ENCODE measurements around the gene PRR35. TPM values are rescaled to one million over a fixed set of nuclear protein-coding genes. Genes with fewer than 3 reads are reported as not detected.

PRR35 gene
- total RNA-seq, 1 experiment from 2014 or later = not detected

DNA sequence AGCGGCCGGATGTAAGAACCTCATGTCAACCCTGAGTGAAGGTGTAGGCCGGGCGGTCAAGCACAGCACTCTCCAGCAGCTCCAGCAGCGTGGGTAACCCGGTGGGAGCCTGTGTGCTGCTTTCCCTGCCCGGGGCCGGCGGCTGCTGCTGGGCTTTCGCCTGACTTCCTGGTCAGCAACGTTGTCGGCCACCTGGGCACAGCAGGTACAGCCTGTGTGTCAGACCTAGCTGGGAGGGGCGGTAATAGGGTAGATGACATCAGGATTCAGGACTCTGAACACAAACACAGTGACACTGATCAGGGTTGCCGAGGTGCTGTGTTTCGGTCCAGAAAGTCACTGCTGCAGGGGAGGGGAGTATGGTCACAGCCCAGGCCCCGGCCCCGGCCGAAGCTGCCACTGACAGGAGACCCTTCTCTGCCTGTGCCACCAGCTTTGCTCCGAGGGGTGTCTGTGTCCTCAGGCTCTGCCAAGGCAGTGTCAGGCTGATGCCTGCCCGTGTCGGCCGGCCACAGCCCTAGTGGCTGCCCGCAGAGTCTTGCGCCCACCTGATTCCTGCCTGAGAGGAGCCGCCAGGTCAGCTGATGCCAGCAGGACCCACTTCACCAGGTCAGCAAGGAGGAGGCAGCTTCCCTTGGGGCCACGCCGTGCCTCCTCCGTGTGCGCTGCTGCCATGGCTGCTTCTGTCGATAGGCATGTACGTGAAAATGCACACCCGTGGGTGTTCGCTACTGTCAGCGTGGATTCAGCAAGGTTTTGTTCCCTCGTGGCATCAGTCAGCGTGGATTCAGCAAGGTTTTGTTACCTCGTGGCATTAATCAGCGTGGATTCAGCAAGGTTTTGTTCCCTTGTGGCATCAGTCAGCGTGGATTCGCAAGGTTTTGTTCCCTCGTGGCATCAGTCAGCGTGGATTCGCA lies 38.9 kb downstream of the PRR35 start:
- H3K4me1 ChIP-seq (ENCODE audit: insufficient read depth, low read length) = no peaks in the 10 kb centered on the region
- no peak for DNase-seq
- TF ChIP-seq EZH2phosphoT487 (IDR thresholded peaks at IDR 0.05; ENCODE audit: borderline replicate concordance, low read length) (no peak), EZH2 (IDR thresholded peaks at IDR 0.05; ENCODE audit: low read length, unreplicated experiment) (no peak)
- TF ChIP-seq, protein P1, sequence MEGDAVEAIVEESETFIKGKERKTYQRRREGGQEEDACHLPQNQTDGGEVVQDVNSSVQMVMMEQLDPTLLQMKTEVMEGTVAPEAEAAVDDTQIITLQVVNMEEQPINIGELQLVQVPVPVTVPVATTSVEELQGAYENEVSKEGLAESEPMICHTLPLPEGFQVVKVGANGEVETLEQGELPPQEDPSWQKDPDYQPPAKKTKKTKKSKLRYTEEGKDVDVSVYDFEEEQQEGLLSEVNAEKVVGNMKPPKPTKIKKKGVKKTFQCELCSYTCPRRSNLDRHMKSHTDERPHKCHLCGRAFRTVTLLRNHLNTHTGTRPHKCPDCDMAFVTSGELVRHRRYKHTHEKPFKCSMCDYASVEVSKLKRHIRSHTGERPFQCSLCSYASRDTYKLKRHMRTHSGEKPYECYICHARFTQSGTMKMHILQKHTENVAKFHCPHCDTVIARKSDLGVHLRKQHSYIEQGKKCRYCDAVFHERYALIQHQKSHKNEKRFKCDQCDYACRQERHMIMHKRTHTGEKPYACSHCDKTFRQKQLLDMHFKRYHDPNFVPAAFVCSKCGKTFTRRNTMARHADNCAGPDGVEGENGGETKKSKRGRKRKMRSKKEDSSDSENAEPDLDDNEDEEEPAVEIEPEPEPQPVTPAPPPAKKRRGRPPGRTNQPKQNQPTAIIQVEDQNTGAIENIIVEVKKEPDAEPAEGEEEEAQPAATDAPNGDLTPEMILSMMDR (conservative IDR thresholded peaks at IDR 0.05; ENCODE audit: low read depth, low read length) = no peak
- no peak overlapping the region for H3K4me3 ChIP-seq (ENCODE audit: low read length)
- no peak overlapping the region for H2AFZ ChIP-seq (ENCODE audit: low read length)
- CTCF ChIA-PET = no interaction called here
- no peaks in the 10 kb centered on the region for H3F3A ChIP-seq (ENCODE audit: low read length, unreplicated experiment)
- POLR2A ChIA-PET (ENCODE audit: unreplicated experiment) = no interaction called here
- 0 out of 2 replicates have a peak, but pooled peaks cover under 1% of the 10 kb centered on the region for H4K20me1 ChIP-seq (ENCODE audit: low read length)
- H3K9me3 ChIP-seq (ENCODE audit: low read length) = no peaks in the 10 kb centered on the region
- H3K4me2 ChIP-seq (ENCODE audit: low read length) = no peak overlapping the region
- intact Hi-C loops (cut with micrococcal nuclease) = no loop called here
- no peak overlapping the region for H3K9ac ChIP-seq (ENCODE audit: low read length)
- no peak for ATAC-seq
- H3K9me2 ChIP-seq (replicated peaks; ENCODE audit: low read length) = no peaks in the 10 kb centered on the region
- H3K27me3 ChIP-seq (ENCODE audit: low read length) = no peaks in the 10 kb centered on the region
- no peak overlapping the region for H3K27ac ChIP-seq (ENCODE audit: low read length)
- H3K36me3 ChIP-seq (ENCODE audit: low read depth, low read length) = no peaks in the 10 kb centered on the region
- peaks cover 25% of the 10 kb centered on the region for H3K79me2 ChIP-seq (ENCODE audit: low read length)
- BruUV-seq (replicated peaks) = no TSS peak

DNA sequence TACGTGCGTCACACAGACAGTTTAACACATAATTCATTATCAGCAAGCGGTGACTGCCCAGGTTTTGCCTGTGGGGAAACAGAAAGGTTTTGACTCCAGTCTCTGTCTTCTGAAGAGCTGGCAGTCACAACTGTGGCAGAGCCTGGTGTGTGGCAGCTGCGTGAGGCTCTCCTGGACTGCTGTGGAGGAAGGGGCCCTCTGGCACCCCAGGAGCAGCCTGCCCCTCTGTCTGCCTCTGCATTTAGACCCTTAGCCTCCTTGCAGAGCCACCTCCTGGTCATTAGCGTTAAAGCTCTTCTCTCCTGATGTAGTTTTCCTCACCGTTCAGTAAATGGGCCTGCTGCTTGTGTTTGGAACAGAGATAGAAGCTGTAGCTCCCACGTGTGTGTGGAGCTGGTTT lies 40.6 kb downstream of the PRR35 start:
- BruUV-seq (replicated peaks) = no TSS peak
- POLR2A ChIA-PET (ENCODE audit: unreplicated experiment) = no interaction called here

More for the DNA sequence above, 40.6 kb downstream of the PRR35 start:
- ATAC-seq = peak; percentile 46; the same call in 1 of the 2 replicates
- no peak overlapping the region for H3K4me3 ChIP-seq (ENCODE audit: low read length)
- H4K20me1 ChIP-seq (ENCODE audit: low read length) = no peaks in the 10 kb centered on the region
- H3K27ac ChIP-seq (ENCODE audit: low read length) = no peak overlapping the region
- H3K9me2 ChIP-seq (replicated peaks; ENCODE audit: low read length) = no peaks in the 10 kb centered on the region
- DNase-seq = no peak
- H3K9me3 ChIP-seq (ENCODE audit: low read length) = no peaks in the 10 kb centered on the region
- H3K4me1 ChIP-seq (ENCODE audit: insufficient read depth, low read length) = no peaks in the 10 kb centered on the region
- peaks cover 28% of the 10 kb centered on the region; the same call in 1 of the 2 replicates for H3K79me2 ChIP-seq (ENCODE audit: low read length)
- no peak overlapping the region for H2AFZ ChIP-seq (ENCODE audit: low read length)
- TF ChIP-seq, protein P1 (conservative IDR thresholded peaks at IDR 0.05; ENCODE audit: low read depth, low read length) = peak; percentile 38; the same call in 1 of the 2 replicates
- TF ChIP-seq EZH2 (IDR thresholded peaks at IDR 0.05; ENCODE audit: low read length, unreplicated experiment) = no peak
- no peak overlapping the region for H3K4me2 ChIP-seq (ENCODE audit: low read length)
- no peak overlapping the region for H3K9ac ChIP-seq (ENCODE audit: low read length)
- CTCF ChIA-PET = no interaction called here
- H3F3A ChIP-seq (ENCODE audit: low read length, unreplicated experiment) = no peaks in the 10 kb centered on the region
- H3K27me3 ChIP-seq (ENCODE audit: low read length) = no peaks in the 10 kb centered on the region
- intact Hi-C loops (cut with micrococcal nuclease) = no loop called here
- H3K36me3 ChIP-seq (ENCODE audit: low read depth, low read length) = no peaks in the 10 kb centered on the region
